GM12864 (cell line): ENCODE measurements around the gene PSD.

ENCODE experiments used
- DNase-seq: peaks from one replicate; pipeline ENCODE4 v3.0.0-alpha.2; 2011; ENCODE audit warnings: low read depth
- H3K4me3 ChIP-seq: 2 replicates; pipeline ENCODE4 v1.5.1; 2011; ENCODE audit warnings: mild to moderate bottlenecking, low read depth, low read length, control low read depth
- CTCF ChIP-seq: IDR thresholded peaks from 2 replicates; pipeline ENCODE4 v1.5.1; 2011; ENCODE audit warnings: low read depth, mild to moderate bottlenecking, moderate library complexity, low read length, control low read depth, inconsistent platforms; ENCODE audit errors: missing control alignments

The PSD gene

DNA sequence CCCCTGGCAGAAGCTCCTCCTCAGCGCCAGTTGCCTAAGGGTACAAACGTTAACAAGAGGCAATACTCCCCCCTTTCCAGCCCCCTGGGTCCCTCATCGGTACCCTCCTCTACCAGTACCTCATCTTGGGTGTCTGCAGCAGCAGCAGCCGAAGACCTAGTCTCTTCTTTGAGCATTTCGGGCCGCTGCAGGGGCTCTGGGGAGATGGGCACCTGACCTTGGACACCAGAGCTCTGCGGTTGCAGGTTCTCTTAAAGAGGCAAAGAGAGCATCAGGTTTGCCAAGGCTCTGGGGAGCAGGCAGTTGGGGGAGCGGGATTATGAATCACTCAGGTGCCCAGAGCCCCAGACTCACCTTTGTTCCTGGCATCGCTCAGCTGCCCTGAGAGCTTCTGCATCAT, 5.6 kb upstream of the PSD start:
- no peak overlapping the region for H3K4me3 ChIP-seq
- no peak for TF ChIP-seq CTCF
- no peak for DNase-seq

- H3K4me3 ChIP-seq: no peak overlapping the region
- no peak for DNase-seq
- no peak for TF ChIP-seq CTCF
Observed at GRCh38 chr10:102423372-102423968, 4.9 kb upstream of the PSD start.

GRCh38 chr10:102422545-102423129, 4.1 kb upstream of the PSD start:
- no peak for DNase-seq
- TF ChIP-seq CTCF: peak; percentile 84

GRCh38 chr10:102421757-102422512, 3.4 kb upstream of the PSD start:
- no peak for TF ChIP-seq CTCF
- peak overlapping the region; percentile 73 for H3K4me3 ChIP-seq
- no peak for DNase-seq

More at GRCh38 chr10:102422545-102423129, 4.1 kb upstream of the PSD start:
- peak overlapping the region; percentile 73 for H3K4me3 ChIP-seq

DNA sequence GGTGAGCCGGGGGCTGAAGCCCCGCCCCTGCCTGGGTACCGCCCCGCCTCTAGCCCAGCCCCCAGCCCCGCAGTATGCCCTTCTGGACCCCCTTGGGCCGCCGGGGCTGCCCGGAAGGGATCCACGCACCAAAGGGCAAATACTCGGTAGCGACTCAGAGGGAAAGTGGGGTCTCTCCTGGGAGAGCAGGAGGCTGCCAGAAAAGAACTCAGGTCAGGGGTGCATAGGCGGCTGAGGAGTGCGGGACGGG, 2.8 kb upstream of the PSD start:
- peak overlapping the region; percentile 73 for H3K4me3 ChIP-seq

DNA sequence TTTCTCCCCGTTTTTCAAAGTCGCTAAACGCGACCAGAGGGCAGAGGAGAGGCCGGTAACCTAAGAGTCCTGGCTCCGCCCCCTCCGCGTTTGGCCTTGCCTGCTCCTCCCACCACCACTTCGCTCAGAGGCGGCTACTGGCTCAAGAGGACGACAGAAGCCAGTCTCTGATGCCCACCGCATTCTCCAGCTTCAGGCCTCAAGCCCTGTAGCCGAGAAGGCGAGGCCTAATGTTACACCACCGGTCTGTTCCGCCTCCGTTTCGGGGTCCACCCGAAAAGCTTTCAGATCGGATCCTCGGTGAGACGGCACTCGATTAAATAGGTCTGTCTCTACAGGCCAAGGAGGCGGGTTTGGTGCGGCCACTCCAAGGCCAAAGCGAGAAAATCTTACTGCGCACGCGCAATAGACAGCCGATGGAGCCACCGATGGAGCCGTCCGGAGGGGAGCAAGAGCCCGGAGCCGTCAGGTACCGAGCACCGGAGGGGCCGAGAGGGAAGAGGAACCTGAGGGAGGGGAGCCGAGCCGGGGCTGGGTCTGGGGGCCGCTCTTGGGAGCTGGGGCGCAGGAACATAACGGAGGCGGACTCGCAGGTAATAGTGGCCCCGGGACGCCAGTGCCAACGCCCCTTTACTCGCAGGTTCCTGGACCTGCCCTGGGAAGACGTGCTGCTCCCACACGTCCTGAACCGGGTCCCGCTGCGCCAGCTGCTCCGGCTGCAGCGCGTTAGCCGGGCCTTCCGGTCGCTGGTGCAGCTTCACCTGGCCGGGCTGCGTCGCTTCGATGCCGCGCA, 2.3 kb upstream of the PSD start, which contains the start of gene FBXL15:
Gene FBXL15 (plus strand): TSS at position 123 of the 793 bp plus-strand sequence. CDS start 294 bp downstream, at position 417.
- peak; percentile 91 for DNase-seq
- TF ChIP-seq CTCF: no peak
- peak within 1 kb of the TSS; percentile 73 for H3K4me3 ChIP-seq

More for the DNA sequence above, 2.8 kb upstream of the PSD start:
- no peak for TF ChIP-seq CTCF
- DNase-seq: no peak
